ENCODE data around the gene TMEM181. TPM values are rescaled to one million over a fixed set of nuclear protein-coding genes. Genes with fewer than 3 reads are reported as not detected.

TMEM181 gene
- total RNA-seq, 4 donors from 2014 or later, result 10.5 to 22.1 (median 16.8) TPM

DNA sequence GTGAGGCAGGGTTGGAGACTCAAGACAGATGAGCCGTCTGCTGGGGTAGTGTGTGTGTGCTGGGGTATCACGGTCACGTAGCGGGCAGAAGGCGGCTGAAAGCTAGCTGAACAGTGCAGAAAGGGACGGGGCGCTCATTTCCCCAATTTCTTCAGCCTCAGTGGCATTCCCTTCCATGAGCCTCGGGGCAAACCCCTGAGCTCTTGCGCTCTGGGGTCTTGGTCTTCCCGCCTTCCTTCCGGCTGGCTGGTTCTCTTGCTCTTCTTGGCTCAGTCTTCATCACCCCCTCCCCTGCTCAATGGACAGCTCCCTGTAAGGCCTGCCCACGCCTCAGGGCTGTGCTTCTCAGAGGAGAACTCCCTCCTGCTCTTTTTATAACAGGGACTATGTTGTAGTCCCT lies 15.5 kb upstream of the TMEM181 start:
- Histone ChIP-seq H3K4me3 (no peak overlapping the region), H3K4me1 (no peaks in the 10 kb centered on the region), H3K9me3 (no peaks in the 10 kb centered on the region), H3K27me3 (peaks cover 0 to 24% (median 0%) of the 10 kb centered on the region in 4 donors), H3K36me3 (no peaks in the 10 kb centered on the region), H3K27ac (peak overlapping the region in 3 of 4 donors; percentile 50 to 73 (median 67))
- WGBS, 2 donors, result 81 to 96% methylated on average over 12 of the region's 12 CpGs
- intact Hi-C loops (cut with DNase I), result no loop called here
- no peak for TF ChIP-seq POLR2A (IDR thresholded peaks at IDR 0.05)
- TF ChIP-seq, protein P1, sequence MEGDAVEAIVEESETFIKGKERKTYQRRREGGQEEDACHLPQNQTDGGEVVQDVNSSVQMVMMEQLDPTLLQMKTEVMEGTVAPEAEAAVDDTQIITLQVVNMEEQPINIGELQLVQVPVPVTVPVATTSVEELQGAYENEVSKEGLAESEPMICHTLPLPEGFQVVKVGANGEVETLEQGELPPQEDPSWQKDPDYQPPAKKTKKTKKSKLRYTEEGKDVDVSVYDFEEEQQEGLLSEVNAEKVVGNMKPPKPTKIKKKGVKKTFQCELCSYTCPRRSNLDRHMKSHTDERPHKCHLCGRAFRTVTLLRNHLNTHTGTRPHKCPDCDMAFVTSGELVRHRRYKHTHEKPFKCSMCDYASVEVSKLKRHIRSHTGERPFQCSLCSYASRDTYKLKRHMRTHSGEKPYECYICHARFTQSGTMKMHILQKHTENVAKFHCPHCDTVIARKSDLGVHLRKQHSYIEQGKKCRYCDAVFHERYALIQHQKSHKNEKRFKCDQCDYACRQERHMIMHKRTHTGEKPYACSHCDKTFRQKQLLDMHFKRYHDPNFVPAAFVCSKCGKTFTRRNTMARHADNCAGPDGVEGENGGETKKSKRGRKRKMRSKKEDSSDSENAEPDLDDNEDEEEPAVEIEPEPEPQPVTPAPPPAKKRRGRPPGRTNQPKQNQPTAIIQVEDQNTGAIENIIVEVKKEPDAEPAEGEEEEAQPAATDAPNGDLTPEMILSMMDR (IDR thresholded peaks at IDR 0.05), result no peak
- DNase-seq, result no peak

DNA sequence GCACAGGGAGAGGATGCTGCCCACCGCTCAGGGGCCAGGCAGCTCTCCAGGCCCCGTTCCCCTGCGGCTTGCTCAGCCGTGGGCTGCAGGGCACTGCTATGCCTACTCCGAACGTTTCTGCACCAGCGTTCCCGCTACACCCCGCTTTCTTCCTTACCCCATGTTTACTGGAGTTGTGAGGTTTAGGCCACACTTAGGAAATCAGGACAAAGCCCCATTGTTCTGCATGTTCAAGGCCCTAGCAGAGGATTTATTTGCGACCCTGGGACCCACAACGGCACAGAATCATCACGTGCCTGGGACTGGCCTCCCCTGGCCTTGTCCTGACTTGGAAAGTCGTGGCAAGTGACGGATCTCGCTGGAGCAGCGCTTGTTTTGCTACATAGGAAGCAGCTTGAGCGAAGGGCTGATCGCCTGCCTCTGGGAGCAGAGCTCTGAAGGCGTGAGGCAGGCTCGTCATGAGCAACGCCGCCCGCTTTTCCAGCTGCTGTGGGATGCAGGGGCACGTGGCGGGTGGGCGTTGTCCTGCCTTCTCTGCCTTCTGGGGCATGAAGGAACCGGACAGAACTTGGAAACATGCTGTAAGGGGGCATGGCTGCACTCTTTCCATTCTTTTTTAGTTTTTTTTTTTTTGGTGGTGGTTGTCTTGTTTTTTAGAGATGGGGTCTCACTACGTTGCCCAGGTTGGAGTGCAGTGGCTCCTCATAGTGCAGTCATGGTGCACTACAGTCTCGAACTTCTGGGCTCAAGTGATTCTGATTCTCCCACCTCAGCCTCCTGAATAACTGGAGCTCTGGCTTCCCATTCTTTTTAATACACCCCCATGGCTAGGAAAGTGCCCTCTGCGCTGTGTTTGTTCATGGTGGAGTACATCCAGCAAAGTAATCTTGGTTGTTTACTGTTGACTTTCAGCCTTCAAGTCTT lies 14.6 kb upstream of the TMEM181 start:
- no peak for DNase-seq
- intact Hi-C loops (cut with DNase I), result no loop called here
- Histone ChIP-seq H3K27me3 (peaks cover 0 to 24% (median 0%) of the 10 kb centered on the region in 4 donors), H3K27ac (no peak overlapping the region), H3K4me1 (no peaks in the 10 kb centered on the region), H3K4me3 (no peak overlapping the region), H3K36me3 (no peaks in the 10 kb centered on the region), H3K9me3 (no peaks in the 10 kb centered on the region)
- TF ChIP-seq, protein P1 (IDR thresholded peaks at IDR 0.05), result no peak
- TF ChIP-seq POLR2A (IDR thresholded peaks at IDR 0.05), result no peak
- WGBS, 2 donors, result 69 to 78% methylated on average over 26 to 30 of the region's 30 CpGs

DNA sequence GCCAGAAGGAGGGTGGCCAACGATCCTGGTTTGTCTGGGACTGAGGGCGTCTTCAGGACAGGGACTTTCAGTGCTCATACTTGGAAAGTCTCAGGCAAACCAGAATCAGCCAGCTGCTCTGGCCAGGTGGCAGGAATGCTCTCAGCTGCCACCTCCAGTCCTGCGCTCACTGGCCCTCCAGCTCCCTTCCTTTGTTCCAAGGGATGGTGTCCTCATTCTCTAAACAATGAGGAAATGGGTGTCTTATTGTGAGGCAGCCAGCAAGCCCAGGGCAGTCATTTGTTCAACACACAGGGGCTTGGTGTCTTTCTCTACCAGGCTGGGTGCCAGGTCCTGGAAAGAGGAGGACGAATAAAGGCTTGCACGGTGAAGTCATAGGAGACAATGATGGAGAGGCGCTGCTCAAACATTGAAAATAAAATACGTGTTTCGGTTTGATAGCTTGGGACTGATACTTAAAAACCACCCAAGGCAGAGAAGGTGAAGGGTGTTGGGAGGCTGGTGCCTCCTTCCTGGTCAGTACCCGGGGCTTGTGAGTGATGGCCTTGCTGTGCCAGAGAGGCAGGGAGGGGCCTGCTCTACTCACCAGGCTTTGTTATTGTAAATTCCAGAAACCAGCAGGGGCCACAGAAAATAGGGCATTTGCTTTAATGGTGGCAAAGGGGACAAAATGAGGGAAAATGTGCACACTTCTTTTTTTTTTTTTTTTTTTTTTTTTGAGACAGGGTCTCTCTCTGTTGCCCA lies 11.3 kb upstream of the TMEM181 start:
- 71 to 73% methylated on average over 6 to 9 of the region's 9 CpGs for WGBS, 2 donors
- intact Hi-C loops (cut with DNase I), result no loop called here
- no peaks in the 10 kb centered on the region for H3K9me3 ChIP-seq
- H3K4me1 ChIP-seq, result no peaks in the 10 kb centered on the region
- TF ChIP-seq, protein P1 (IDR thresholded peaks at IDR 0.05), result no peak
- TF ChIP-seq POLR2A (IDR thresholded peaks at IDR 0.05), result no peak
- no peaks in the 10 kb centered on the region for H3K36me3 ChIP-seq
- H3K4me3 ChIP-seq, result no peak overlapping the region
- no peak for DNase-seq
- H3K27ac ChIP-seq, result peak overlapping the region in 1 of 4 donors; percentile 25
- peaks cover 0 to 21% (median 0%) of the 10 kb centered on the region in 4 donors for H3K27me3 ChIP-seq

DNA sequence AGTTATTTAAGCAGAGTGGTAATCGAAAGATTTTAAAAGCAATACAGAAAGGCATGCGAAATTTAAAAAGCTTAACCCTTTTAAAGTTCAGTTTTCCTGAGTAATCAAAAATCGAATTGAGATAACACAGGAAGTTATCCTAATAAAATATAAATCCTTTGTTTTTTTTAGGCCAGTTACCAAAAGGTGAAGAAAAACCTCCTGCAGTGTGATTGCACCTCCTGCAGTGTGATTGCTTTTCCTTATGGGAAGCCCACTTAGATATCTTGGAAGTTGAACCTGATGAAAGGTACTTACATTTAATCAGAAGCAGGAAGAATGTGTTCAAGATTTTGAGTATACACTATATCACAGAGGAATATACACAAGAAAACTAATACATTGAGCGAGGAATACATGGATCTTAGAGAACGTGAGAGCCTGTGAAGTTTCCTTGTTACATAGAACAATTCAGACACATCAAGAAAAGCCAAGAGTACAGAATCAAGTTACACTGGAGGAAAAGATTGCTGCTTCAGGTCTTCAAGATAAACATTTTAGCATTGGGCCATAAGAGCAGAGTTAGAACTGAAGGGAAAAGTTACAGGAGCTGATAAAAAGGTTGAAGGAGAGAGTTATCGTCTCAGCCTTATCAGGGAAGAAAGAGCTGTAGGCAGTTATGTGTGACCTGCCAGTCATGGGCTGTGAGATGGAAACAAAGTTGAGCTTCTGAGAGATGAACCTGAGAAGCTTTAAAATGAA lies 7.7 kb upstream of the TMEM181 start:
- no peaks in the 10 kb centered on the region for H3K36me3 ChIP-seq
- no peak for DNase-seq
- no peaks in the 10 kb centered on the region for H3K9me3 ChIP-seq
- WGBS, 2 donors, result 78 to 82% methylated on average over 6 of the region's 6 CpGs
- no peak overlapping the region for H3K27ac ChIP-seq
- no peak for TF ChIP-seq POLR2A (IDR thresholded peaks at IDR 0.05)
- TF ChIP-seq, protein P1 (IDR thresholded peaks at IDR 0.05), result no peak
- H3K4me1 ChIP-seq, result peaks cover 0 to 6% (median 0%) of the 10 kb centered on the region in 3 donors
- H3K27me3 ChIP-seq, result peaks cover 0 to 4% (median 0%) of the 10 kb centered on the region in 4 donors
- intact Hi-C loops (cut with DNase I), result no loop called here
- no peak overlapping the region for H3K4me3 ChIP-seq

All from esophagus squamous epithelium (tissue), 5 donors.